Measurements from ENCODE around the gene CDC14A.
"Not testable (repeated sequence)": the region's sequence is repeated elsewhere in the genome, so short reads cannot be mapped to it uniquely, and the experiment has no call there.

Gene CDC14A

GRCh38 chr1:100335436-100335835, 16.9 kb upstream of the CDC14A start:
- DNase-seq = no peak

DNA sequence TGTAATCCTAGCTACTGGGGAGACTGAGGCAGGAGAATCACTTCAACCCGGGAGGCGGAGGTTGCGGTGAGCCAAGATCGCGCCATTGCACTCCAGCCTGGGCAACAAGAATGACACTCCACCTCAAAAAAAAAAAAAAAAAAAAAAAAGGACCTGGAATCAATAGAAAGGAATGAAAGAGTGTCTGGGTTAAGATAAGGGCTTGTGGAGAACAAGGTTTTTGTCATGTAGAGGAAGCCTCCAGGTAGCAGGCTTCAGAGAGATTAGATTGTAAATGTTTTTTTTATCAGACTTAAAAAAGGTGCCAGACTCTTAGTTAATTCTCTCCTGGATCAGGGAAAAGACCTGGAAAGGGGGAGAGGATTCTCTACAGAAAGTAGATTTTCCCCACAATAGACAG, 14.4 kb upstream of the CDC14A start:
- DNase-seq = not testable (repeated sequence)

GRCh38 chr1:100339735-100340134, 12.6 kb upstream of the CDC14A start:
- not testable (repeated sequence) for DNase-seq

DNA sequence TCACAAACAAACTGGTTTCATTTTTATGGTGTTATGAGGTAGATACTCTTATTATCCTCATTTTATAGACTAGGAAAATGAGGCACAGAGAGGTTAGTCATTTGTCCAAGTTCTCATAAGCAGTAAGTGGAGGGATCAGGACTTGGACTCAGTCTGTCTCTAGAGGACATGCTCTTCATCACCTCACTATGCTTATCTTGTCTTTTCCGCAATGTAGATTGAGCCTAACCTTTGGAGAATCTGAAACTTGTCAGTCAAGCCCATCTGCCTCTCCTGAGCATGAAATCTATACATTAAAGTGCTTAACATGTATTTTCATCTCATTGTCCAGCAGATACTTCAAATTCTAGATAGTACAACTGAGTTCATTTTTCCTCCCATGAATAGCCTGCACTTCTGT, 11.8 kb upstream of the CDC14A start:
- DNase-seq = no peak

GRCh38 chr1:100342348-100342747, 10.0 kb upstream of the CDC14A start:
- DNase-seq = no peak

- no peak for DNase-seq
Measured at GRCh38 chr1:100343897-100344296, 8.4 kb upstream of the CDC14A start.

DNA sequence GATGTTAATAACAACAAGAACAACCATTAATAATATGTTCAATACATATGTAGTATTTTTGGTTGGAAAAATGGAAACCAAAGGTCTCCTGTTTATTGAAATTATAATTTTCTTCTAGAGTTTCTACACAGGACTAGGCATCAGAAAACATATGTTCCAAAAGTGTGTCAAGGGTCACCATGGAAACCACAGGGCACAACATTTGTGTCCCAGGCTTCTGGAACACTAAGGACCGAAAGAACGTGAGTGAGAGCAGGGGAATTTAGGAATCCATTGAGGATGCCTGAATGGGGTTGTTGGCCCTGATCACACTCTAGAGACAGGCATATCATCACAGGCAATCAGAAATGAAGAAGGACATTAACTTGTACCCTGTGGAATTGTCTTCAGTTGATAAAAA, 7.5 kb upstream of the CDC14A start:
- DNase-seq = no peak

- DNase-seq = no peak
Measured at GRCh38 chr1:100346387-100346786, 5.9 kb upstream of the CDC14A start.

DNA sequence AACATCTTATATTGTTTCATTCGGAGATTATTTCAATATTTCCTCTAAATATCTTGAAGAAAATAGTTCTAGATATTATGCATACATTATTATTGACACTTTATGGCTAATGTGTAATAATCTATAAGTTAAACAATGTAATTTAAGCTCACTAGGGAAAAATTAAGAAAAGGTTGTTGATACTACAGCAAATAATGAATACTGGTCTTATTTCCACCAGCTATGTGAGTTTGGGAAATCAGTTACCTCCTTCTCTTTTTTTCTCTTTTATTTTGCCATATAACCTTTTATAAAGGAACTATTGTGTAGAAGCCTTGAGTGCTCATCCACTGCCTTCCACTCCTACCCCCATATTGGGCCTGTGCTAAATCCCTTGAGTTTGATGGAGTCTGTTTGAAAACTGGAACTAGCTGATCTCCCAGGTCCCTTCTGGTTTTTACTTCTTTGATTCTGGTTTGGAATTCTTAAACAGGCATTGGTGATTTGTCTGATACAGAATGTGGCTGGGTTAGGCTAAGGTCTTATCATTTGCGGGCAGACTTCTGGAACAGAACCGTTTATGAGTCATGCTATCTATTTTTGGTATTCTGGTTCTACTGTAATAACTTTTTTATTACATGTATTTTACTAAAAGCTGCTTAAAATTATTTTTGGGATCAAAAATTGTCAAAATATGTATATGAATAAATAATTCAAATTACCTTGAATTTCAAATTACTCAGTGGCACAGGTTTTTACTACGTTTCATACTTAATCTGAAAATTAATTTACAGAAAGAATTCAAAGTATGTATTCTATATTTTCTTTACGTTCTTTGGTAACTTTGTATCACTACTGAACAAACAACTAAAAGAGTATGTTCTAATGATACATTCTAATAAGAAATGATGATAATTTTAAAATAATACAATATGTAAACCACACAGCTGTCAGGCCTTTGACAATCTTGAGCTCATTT, 5.0 kb upstream of the CDC14A start:
- no peak for DNase-seq

GRCh38 chr1:100348549-100349144, 3.7 kb upstream of the CDC14A start:
- DNase-seq = no peak

GRCh38 chr1:100349246-100349645, 3.1 kb upstream of the CDC14A start:
- no peak for DNase-seq

DNA sequence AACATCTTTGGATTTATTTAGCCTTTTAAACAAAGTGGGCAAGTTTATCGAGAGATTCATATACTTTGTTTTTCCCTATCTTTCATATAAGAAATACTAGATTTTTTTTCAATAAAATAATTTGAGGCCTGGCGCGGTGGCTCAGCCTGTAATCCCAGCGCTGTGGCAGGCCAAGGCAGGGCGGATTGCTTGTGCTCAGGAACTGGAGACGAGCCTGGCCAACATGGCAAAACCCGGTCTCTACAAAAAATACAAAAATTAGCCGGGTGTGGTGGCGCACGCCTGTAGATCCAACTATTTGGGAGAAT, 1.6 kb upstream of the CDC14A start:
- DNase-seq = no peak

- DNase-seq = peak; percentile 89
Measured at GRCh38 chr1:100351095-100351887, 1.0 kb upstream of the CDC14A start.

DNA sequence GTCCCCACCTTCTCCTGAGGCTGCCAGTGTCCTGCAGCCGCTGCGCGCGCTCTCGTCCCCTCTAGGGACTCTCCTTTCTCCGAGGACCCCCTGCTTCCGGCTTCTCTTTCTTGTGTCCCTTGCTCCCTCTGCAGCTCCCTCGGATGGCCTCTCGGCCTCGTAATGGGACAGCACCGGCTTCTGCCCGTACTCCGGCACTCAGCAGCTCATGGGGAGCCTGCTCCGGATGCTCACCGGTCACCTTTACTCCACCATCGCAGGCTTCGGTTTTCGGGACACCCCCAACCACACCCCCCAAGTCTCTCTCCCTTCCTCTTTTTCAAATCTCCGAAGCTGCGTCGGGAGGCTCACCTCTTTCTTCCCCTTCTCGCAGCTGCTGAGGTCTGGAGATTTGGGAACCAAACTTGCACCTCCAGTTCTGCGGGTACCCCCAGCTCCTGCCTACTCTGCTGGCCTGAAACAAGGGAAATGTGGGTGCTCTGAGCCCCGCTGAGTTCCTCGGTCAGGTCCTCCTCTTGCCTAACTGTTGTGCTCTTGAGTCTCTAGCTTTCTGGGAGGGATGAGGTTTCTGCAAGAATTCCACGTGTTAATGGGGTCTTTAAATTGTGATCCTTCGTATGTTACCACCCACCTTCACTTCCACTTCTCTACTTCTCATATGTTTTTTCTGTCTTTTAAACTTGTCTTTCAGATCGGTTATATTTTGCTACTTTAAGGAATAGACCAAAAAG, 930 bp downstream of the CDC14A start:
- peak; percentile 45 for DNase-seq

DNA sequence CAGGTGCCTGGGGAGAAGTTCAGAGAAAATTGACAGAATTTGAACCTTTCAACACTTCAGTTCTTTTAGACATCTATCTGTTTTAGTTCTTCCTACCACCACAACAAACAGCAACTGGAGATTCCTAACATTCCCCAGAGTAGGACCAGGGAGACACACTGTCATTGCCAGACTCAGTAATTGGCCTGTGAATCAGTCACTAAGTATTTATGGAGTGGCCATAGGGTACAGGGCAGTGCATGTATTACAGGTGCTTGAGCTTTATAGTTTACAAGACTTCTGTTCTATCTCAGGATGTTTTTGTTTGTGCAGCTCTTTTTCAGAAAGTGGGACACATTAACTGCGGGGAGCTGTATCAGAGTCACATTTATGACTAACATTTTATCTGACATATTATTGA, 1.7 kb downstream of the CDC14A start:
- DNase-seq = no peak

- DNase-seq = no peak
Measured at GRCh38 chr1:100354971-100355394, 2.7 kb downstream of the CDC14A start.

DNA sequence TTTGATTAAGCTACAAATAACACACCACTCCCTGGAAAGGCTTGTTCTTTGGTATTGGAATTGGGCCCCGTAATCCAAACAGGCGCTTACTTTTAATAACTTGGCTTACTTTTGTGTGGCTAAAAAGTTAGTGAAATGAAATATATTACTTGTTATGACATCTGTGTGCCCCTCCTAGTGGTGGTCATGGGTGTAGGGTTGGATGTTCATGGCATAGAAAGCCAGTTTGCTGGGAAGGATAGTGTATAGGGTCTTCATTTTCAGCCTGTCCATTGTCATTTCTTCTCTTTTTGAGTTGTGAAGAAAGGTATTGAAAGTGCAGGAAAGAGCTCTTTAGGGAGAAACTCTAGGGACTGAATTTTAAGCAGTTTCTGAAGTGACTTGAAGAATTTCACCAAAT, 5.9 kb downstream of the CDC14A start:
- DNase-seq = no peak

- no peak for DNase-seq
Measured at GRCh38 chr1:100359139-100359538, 6.8 kb downstream of the CDC14A start.

- DNase-seq = no peak
Measured at GRCh38 chr1:100360790-100361510, 8.6 kb downstream of the CDC14A start.

- no peak for DNase-seq
Measured at GRCh38 chr1:100361511-100362089, 9.3 kb downstream of the CDC14A start.

- DNase-seq = no peak
Measured at GRCh38 chr1:100362821-100363466, 10.6 kb downstream of the CDC14A start.
